Hippocampal formation (tissue), 2 donors: ENCODE results near the gene MSH5.

Experiments used
- DNase-seq, 2 donors: peaks; one replicate each; lab custom pipeline; 2025; lab: John Stamatoyannopoulos, UW

Gene MSH5

DNA sequence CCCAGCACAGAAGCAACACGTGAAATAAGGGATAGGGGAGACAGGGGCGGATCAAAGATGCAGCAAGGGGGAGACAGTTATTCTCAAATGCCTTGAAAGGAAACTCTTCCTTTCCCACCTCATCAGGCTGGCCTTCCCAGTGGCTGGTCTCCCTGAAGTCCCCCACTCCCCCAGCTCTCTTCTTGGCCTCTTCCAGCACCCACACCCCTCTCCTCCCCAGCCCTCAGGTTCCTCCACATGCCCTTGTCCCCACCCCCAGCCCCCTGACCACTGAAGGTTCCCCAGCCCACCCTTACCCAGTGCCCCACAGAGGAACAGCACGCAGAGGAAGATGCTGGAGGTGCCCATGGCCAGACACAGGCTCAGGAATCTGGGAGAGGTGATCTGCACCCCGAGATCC lies 26.3 kb upstream of the MSH5 start:
- no peak for DNase-seq

- no peak for DNase-seq
These were observed 25.7 kb upstream of the MSH5 start for GRCh38 chr6:31713991-31714684.

GRCh38 chr6:31715022-31715958 lies 24.5 kb upstream of the MSH5 start, which contains the start of gene LY6G6D:
LY6G6D (plus strand) TSS chr6:31715348; CDS start chr6:31715356, 8 bp downstream.
- DNase-seq: no peak

GRCh38 chr6:31717499-31718222 lies 22.1 kb upstream of the MSH5 start:
- no peak for DNase-seq

DNA sequence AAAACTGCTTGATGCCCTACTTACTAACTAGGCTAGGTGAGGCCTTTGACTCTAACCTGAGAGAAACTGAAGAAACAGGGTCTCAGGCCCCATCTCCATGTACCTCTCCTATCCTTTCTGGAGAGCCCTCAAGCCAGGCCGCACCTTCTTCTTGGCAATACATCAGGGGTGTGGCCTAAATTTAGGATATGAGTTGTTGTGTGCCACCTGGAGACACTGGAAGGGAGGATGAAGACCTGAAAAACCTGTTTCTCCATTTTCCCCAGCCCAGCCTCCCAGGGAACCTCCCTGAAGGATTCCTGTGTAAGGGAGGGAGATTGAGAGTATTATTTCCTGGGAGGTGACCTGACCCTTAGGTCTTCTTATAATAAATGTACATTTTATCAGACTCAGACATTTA lies 21.5 kb upstream of the MSH5 start:
- DNase-seq: no peak

DNA sequence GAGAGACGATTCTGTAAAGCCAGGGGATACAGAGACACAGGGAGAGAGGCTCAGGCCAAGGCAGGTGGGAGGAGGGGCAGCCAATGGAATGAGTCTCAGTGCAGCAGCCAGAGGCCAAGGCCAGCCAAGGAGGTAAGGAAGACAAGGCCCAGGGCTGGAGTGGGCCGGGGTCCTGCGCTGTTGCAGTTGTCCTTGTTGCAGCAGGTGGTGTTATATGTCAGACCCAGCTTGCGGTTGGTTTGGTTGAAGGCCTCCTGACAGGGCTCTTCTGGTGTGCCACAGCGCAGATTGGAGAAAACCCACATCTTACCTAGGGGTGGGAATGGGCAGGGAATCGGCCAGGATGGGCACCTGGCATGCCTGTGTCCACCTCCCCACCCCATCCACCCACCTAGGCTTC lies 20.8 kb upstream of the MSH5 start:
- DNase-seq: no peak

GRCh38 chr6:31720196-31720770 lies 19.5 kb upstream of the MSH5 start:
- no peak for DNase-seq

DNA sequence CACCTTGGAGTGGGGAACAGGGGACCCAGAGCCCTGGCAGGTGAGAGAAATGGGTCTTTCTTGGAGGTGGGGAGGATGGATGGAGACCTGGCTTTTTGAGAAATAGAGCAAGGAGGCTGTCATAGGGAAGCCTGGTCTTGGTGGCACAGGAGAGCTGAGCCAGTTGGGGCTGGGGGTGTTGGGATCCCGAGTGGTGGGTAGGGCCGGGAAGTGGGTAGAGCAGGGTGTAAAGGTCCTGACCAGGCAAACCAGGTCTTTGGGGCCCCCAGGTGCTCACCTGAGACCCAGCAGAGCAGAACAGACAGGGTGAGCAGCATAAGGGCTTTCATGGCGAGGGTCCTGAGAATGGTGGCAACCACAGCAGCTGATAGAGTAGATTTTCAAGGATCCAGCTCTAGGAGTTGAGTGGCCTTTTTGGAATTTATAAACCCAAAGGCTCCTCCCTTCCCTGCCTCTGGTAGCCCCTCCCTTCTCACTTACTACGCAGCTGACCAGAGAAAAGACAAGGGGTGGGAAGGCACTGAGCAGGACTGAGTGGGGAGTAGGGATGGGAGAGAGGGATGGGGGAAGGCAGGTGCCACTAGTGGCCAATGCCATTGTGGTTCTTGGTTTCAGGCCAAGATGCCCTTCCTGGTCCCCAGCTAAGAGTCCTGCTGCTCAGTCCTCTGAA lies 18.3 kb upstream of the MSH5 start, which contains the start of gene LY6G6C:
LY6G6C (minus strand) TSS at position 396 of the 670 bp plus-strand sequence; CDS start at position 329, 67 bp downstream.
- DNase-seq: no peak

DNA sequence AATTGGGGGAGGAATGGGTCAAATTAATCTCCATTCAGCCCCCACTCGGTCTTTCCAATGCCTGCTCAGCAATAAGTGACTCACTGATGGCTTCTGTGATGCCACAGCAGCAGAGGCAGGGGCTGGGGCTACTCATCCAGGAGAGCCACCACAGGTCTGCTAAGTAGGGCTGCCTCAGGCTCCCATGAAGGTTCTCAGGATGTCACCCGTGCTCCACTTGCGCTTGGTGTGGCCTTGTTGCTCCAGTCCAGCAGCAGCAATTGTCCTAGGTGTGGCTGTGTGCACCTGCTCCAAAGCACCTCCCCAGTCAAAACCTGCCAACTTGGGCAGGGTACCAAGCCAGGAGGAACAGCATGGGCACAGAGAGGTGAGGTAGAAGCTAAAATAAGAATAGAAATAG lies 17.6 kb upstream of the MSH5 start:
- no peak for DNase-seq

DNA sequence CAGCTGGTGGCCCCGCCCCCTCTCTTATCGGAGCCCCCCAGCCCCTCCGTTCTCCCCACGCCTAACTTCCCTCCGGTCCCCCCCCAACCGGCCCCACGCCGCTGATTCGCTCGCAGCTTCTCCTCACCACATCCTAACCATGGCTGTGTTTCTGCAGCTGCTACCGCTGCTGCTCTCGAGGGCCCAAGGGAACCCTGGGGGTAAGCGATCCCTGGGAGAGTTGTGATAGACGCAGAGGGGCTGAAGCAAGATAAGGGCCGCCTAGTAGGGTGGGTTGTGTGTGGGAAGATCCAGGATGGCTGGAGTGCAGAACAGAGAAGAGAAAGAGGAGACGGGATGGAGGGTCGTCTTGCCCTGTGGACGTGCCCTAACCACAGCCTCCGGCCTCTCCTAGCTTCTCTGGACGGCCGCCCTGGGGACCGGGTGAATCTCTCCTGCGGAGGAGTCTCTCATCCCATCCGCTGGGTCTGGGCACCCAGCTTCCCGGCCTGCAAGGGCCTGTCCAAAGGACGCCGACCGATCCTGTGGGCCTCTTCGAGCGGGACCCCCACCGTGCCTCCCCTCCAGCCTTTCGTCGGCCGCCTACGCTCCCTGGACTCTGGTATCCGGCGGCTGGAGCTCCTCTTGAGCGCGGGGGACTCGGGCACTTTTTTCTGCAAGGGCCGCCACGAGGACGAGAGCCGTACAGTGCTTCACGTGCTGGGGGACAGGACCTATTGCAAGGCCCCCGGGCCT lies 16.4 kb upstream of the MSH5 start, which contains the start of gene MPIG6B:
MPIG6B (plus strand) TSS at position 129 of the 735 bp plus-strand sequence; CDS start at position 140, 11 bp downstream.
- no peak for DNase-seq

DNA sequence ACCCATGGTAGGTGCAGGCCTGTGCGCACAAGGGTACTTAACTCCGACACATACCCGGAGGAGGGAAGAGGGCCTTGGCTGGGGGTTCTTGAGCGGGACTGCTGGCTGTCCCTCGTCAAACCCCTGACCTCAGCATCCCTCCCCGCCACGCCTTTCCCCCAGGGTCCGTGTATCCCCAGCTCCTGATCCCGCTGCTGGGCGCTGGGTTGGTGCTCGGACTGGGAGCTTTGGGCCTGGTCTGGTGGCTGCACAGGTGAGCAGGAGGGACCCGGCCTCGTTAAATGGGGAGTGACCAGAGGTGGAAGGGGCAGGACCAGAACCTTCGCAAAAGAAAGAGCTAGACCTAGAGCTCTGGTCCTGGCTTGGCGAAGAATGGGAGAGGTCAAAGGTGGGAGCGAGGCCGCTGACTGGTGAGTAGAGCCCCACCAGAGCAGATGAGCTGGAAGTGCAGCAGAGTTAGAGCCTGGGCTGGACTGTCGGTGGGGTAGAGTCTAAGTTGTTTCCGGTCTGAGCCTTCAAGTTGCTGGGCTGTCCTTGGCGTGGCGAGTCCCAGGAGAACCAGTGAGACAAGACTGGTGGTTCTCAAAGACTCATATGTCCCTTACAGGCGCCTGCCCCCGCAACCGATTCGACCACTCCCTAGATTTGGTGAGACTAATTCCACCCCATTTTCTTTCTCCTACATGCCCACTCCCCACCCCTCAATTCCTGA lies 15.7 kb upstream of the MSH5 start:
- no peak for DNase-seq

- DNase-seq: no peak
These were observed 14.1 kb upstream of the MSH5 start for GRCh38 chr6:31725502-31726350.

DNA sequence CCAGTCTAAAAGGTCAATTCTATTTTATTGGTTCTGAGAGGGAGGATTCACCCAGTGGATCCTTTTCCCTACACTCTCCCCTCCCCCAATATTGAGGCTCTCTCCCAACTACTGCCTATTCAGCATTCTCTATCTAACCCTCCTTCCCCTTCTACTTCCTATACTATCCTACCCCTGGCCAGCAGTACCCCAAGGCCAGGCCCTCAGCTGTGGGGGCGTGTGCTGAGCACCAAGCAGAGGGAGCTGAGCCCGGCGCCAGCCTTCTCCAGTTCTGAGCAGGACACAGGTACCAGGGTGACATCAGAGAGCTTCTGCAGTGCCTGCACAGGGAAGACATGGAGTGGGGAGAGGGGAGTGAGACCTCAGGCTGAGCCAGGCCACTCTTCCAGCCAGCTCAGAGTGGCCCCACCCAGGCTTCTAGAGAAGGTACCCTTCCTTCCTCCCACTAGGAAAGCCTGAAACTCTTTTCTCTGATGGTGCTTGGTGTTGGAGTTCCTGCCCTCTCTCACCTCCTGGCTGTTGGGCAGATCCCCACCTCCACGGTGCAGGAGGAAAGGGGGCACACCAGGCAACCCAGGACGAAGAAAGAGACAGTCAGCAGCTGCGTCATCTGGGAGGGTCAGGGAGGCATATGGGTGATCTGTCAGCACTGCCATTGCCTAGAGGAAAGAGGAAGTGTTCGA lies 12.6 kb upstream of the MSH5 start:
- DNase-seq: no peak

GRCh38 chr6:31727717-31728671 lies 11.8 kb upstream of the MSH5 start:
- no peak for DNase-seq

DNA sequence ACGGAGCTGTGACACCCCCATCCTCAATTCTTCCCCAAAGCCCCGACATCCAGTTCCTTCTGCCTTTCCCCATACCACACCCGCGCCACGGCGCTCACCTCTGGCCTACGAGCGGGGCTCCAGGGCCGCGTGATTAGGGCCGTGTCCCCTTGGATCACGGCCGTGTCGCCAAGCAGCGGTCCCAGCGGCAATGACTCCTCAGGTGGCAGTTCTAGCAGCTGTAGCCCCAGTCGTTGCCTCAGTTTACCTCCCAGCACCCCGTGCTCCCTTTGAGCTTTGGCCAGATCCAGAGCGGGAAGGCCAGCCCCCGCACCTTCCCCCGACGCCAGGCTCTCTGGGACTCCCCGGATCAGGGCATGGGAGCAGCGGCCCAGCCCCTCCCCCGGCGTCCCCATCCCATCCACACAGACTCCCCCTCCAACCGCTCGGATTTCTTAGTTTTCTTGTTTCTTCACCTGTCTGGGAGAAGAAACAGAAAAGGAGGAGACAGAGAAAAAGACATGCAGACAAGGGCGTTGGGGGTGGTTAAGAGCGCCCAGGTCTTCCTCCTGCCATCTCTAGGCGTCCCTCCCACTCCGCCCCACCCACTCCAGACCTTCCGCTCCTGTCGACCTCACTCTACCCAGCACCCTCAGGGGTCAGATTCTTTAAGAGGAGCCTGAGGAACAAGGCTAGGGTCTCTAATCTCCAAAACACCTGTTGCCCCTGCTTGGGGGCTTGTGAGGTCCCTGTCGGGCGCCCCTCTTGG lies 10.9 kb upstream of the MSH5 start, which contains the start of gene DDAH2:
DDAH2 (minus strand) TSS at position 533 of the 748 bp plus-strand sequence; CDS start at position 395, 138 bp downstream.
- no peak for DNase-seq

DNA sequence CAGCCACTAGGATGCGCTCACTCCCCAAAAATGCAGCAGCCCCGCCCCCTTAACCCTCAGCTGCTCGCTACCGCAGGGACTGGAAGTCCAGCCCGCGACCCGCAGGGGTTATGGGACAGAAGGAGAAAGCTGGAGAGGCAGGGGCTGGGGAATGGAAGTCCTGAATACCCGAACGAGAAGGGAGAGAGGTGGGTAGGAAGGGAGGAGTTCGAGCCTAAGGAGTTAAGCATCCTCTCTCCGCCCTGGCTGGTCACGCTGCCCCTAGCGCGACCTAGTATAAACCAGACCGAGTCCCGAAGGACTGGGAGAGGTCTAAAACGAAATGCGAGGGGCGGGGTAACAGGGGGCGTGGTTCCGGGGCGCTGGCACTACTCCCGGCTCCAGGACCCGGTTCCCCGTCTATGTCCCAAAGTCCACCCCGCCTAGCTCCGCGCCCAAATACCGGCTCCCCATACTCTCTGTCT lies 10.3 kb upstream of the MSH5 start:
- DNase-seq: peak; percentile 62 to 79
